ENCODE results near the gene CAPN7. TPM values are rescaled to one million over a fixed set of nuclear protein-coding genes. Genes with fewer than 3 reads are reported as not detected.
A peak's percentile ranks its signal among the peaks of the same experiment; 100 is the strongest.

CAPN7 gene
- total and polyA plus RNA-seq, 10 donors, result 10.8 to 72.3 (median 48.8) TPM

DNA sequence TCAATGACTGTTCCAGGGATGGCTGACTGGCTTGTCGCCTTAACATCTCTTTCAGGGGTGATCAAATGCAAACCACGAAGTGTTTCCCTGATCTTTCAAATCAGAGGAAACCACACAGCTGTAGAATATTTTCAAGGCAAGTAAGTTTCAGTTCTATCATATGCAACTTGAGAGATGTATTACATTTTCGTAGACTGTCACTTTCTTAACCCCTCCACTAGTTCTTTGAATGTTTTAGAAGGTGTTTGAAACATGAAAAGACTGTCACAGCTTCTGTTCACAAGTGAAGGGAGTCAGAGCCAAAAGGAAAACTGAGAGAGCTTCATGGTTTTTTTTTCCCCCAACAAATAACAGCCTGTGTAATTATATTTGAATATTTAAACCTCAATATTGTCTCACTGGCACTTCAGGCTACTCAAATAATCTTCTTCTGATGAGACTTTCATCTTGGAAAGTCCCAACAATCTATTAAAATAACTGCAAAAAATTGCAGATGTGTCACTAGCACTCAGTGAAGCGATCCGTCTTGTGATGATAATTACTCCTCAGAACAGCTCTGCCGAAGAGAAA lies 25.9 kb upstream of the CAPN7 start:
- Histone ChIP-seq H3K27ac (no peak overlapping the region), H3K36me3 (no peaks in the 10 kb centered on the region), H3K27me3 (replicated peaks in 1 of 7) (peaks cover 0 to 11% (median 0%) of the 10 kb centered on the region in 7 donors), H3K9me3 (no peaks in the 10 kb centered on the region), H3K4me3 (peak overlapping the region in 1 of 8 donors; percentile 8), H3K4me1 (peaks cover 0 to 5% (median 0%) of the 10 kb centered on the region in 6 donors)
- intact Hi-C loops (cut with DNase I; ENCODE audit: low total_unique reads), result no loop called here
- TF ChIP-seq POLR2A (IDR thresholded peaks at IDR 0.05) (no peak), POLR2AphosphoS5 (IDR thresholded peaks at IDR 0.05) (no peak)
- TF ChIP-seq, protein P1, sequence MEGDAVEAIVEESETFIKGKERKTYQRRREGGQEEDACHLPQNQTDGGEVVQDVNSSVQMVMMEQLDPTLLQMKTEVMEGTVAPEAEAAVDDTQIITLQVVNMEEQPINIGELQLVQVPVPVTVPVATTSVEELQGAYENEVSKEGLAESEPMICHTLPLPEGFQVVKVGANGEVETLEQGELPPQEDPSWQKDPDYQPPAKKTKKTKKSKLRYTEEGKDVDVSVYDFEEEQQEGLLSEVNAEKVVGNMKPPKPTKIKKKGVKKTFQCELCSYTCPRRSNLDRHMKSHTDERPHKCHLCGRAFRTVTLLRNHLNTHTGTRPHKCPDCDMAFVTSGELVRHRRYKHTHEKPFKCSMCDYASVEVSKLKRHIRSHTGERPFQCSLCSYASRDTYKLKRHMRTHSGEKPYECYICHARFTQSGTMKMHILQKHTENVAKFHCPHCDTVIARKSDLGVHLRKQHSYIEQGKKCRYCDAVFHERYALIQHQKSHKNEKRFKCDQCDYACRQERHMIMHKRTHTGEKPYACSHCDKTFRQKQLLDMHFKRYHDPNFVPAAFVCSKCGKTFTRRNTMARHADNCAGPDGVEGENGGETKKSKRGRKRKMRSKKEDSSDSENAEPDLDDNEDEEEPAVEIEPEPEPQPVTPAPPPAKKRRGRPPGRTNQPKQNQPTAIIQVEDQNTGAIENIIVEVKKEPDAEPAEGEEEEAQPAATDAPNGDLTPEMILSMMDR (IDR thresholded peaks at IDR 0.05 in 8 of 11, conservative IDR thresholded peaks at IDR 0.05 in 3 of 11), result no peak
- 33 to 42% (median 39%) methylated on average over 6 of the region's 6 CpGs for WGBS, 5 donors
- DNase-seq, result no peak

DNA sequence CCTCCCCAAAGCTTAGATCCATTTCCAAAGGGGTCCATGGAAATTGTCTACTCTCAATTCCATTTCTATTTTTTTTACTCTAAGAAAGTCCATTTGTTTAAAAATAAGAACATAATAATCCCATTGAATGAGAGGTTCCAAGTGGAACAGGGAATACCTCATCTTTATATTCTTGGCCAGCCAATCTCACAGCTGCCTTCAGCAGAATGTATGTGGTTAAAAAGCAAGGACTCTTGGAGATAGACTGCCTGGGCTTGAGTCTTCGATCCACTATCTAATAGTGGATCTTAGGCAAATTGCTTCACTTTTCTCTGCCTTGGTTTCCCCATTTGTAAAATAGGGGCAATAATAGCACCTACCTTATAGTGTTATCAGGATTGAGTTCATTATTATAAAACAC lies 24.5 kb upstream of the CAPN7 start:
- Histone ChIP-seq H3K4me1 (peaks cover 0 to 5% (median 0%) of the 10 kb centered on the region in 6 donors), H3K36me3 (no peaks in the 10 kb centered on the region), H3K4me3 (no peak overlapping the region), H3K9me3 (no peaks in the 10 kb centered on the region), H3K27ac (no peak overlapping the region), H3K27me3 (replicated peaks in 1 of 7) (peaks cover 0 to 11% (median 0%) of the 10 kb centered on the region in 7 donors)
- WGBS, 5 donors, result 90 to 95% (median 91%) methylated on average over 1 of the region's 1 CpG
- intact Hi-C loops (cut with DNase I; ENCODE audit: low total_unique reads), result no loop called here
- TF ChIP-seq POLR2A (IDR thresholded peaks at IDR 0.05), result no peak
- TF ChIP-seq POLR2AphosphoS5 (IDR thresholded peaks at IDR 0.05), result no peak
- TF ChIP-seq, protein P1 (IDR thresholded peaks at IDR 0.05 in 8 of 11, conservative IDR thresholded peaks at IDR 0.05 in 3 of 11), result no peak
- DNase-seq, result no peak

DNA sequence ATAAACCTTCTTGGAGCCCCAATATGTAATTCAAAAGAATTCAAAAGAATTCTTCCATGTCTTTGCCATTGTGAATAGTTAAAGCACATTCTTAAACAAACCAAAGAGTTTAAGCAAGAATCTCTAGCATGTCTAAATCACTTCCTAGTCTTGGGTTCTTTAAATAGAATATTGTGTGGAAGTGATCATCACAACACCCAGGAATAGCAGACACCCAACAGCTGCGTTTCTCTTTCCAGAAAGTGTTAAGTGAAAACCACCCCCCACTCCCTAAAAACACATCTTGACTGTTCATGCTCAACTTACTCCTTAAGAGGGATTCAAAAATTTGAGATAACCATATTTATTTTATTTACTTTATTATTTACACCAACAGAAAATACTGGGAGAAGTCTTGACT lies 24.1 kb upstream of the CAPN7 start:
- no peaks in the 10 kb centered on the region for H3K36me3 ChIP-seq
- 76 to 85% (median 81%) methylated on average over 1 of the region's 1 CpG for WGBS, 5 donors
- no peak for DNase-seq
- H3K4me3 ChIP-seq, result no peak overlapping the region
- intact Hi-C loops (cut with DNase I; ENCODE audit: low total_unique reads), result no loop called here
- peaks cover 0 to 11% (median 0%) of the 10 kb centered on the region in 7 donors for H3K27me3 ChIP-seq (replicated peaks in 1 of 7)
- no peak for TF ChIP-seq POLR2A (IDR thresholded peaks at IDR 0.05)
- H3K27ac ChIP-seq, result no peak overlapping the region
- no peaks in the 10 kb centered on the region for H3K9me3 ChIP-seq
- peaks cover 0 to 5% (median 0%) of the 10 kb centered on the region in 6 donors for H3K4me1 ChIP-seq

DNA sequence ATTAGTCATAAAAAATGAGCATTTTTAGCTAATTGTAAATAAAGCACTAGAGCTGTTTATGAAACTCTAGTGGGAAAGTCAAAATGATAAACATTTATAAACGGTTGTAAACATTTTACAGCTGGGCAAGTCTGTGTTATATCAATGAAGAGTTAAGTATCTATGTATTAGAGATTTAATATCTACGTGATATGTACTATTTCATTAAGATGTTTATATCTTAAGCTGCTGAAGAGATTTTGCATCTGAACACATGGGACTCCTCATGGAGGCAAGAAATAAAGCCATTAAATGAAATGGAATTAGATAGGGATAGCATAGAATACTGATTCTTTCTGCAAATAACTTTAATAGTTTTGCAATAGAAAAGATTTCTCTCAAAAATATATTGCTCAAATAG lies 23.0 kb upstream of the CAPN7 start:
- Histone ChIP-seq H3K36me3 (no peaks in the 10 kb centered on the region), H3K27me3 (replicated peaks in 1 of 7) (peaks cover 0 to 4% (median 0%) of the 10 kb centered on the region in 7 donors), H3K27ac (no peak overlapping the region), H3K4me1 (peaks cover 0 to 5% (median 0%) of the 10 kb centered on the region in 6 donors), H3K9me3 (no peaks in the 10 kb centered on the region), H3K4me3 (no peak overlapping the region)
- TF ChIP-seq, protein P1 (IDR thresholded peaks at IDR 0.05 in 8 of 11, conservative IDR thresholded peaks at IDR 0.05 in 3 of 11), result no peak
- TF ChIP-seq POLR2AphosphoS5 (IDR thresholded peaks at IDR 0.05) (no peak), POLR2A (IDR thresholded peaks at IDR 0.05) (no peak)
- 81 to 92% (median 83%) methylated on average over 2 of the region's 2 CpGs for WGBS, 5 donors
- no peak for DNase-seq
- intact Hi-C loops (cut with DNase I; ENCODE audit: low total_unique reads), result no loop called here
